OCI-LY3 (cell line): ENCODE results near the gene GCC1.
A peak's percentile ranks its signal among the peaks of the same experiment; 100 is the strongest.

Source experiments
- H2AFZ ChIP-seq: fragments of 200-600, 300-600 bp; shearing (Covaris generic); 2 replicates; pipeline ENCODE4 v1.6.0; 2014; ENCODE audit warnings: antibody characterized with exemption, low read depth, low read length
- H3K27ac ChIP-seq: fragments of 200-600, 300-600 bp; sonication (generic); 2 replicates; pipeline ENCODE4 v1.5.1; 2014; ENCODE audit warnings: mild to moderate bottlenecking, low read length, moderate library complexity, mixed read lengths
- H3K27me3 ChIP-seq: fragments of 200-600, 300-600 bp; sonication (generic); 2 replicates; pipeline ENCODE4 v1.6.1; 2014; ENCODE audit warnings: low read depth, low read length, mixed read lengths
- H3K36me3 ChIP-seq: fragments of 200-600, 300-600 bp; sonication (generic); replicated peaks from 2 replicates; pipeline ENCODE3; 2014; ENCODE audit warnings: low read depth, low read length, mixed read lengths
- H3K4me1 ChIP-seq: fragments of 300-600, 200-600 bp; sonication (generic); 2 replicates; pipeline ENCODE4 v1.6.1; 2014; ENCODE audit warnings: low read length, mixed read lengths
- H3K4me2 ChIP-seq: fragments of 200-600, 300-600 bp; sonication (generic); 2 replicates; pipeline ENCODE4 v1.6.1; 2014; ENCODE audit warnings: low read length, mixed read lengths
- H3K4me3 ChIP-seq: fragments of 300-600, 200-600 bp; sonication (generic); 2 replicates; pipeline ENCODE4 v1.5.1; 2014; ENCODE audit warnings: antibody characterized with exemption, mild to moderate bottlenecking, low read length, moderate library complexity
- H3K79me2 ChIP-seq: fragments of 300-600, 200-600 bp; shearing (Covaris generic); 2 replicates; pipeline ENCODE4 v1.6.1; 2014; ENCODE audit warnings: mild to moderate bottlenecking, low read length, mixed read lengths
- H3K9ac ChIP-seq: fragments of 300-600, 200-600 bp; shearing (Covaris generic); 2 replicates; pipeline ENCODE4 v1.6.0; 2014; ENCODE audit warnings: mild to moderate bottlenecking, low read length, moderate library complexity
- H3K9me3 ChIP-seq: fragments of 200-600, 300-600 bp; shearing (Covaris generic); 2 replicates; pipeline ENCODE4 v1.6.1; 2014; ENCODE audit warnings: low read length, mixed read lengths; ENCODE audit not compliant: insufficient read depth
- H4K20me1 ChIP-seq: fragments of 200-600, 300-600 bp; sonication (generic); 2 replicates; pipeline ENCODE4 v1.6.1; 2016; ENCODE audit warnings: low read length, mixed read lengths; ENCODE audit not compliant: insufficient read depth
- EZH2phosphoT487 ChIP-seq: fragments of 200-600 bp; shearing (Covaris generic); IDR thresholded peaks from 2 replicates; pipeline ENCODE4 v1.6.1; 2018; ENCODE audit warnings: antibody characterized with exemption, mixed run types, low read depth
- TF ChIP-seq, protein P1 (sequence below): fragments of 200-600, 300-600 bp; sonication (generic); IDR thresholded peaks from 2 replicates; pipeline ENCODE4 v1.5.1; 2014; ENCODE audit warnings: antibody characterized with exemption, low read length, low read depth

The GCC1 gene, protein sequence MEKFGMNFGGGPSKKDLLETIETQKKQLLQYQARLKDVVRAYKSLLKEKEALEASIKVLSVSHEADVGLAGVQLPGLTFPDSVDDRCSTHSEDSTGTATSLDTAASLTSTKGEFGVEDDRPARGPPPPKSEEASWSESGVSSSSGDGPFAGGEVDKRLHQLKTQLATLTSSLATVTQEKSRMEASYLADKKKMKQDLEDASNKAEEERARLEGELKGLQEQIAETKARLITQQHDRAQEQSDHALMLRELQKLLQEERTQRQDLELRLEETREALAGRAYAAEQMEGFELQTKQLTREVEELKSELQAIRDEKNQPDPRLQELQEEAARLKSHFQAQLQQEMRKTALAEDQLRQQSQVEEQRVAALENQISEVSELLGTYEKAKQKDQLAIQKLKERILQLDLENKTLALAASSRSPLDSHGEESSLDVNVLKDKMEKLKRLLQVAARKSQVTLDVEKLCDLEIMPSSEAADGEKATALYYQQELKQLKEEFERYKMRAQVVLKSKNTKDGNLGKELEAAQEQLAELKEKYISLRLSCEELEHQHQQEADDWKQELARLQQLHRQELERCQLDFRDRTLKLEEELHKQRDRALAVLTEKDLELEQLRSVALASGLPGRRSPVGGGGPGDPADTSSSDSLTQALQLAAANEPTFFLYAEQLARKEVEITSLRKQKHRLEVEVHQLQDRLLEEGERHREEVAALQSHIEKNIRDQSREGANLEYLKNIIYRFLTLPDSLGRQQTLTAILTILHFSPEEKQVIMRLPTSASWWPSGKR

DNA sequence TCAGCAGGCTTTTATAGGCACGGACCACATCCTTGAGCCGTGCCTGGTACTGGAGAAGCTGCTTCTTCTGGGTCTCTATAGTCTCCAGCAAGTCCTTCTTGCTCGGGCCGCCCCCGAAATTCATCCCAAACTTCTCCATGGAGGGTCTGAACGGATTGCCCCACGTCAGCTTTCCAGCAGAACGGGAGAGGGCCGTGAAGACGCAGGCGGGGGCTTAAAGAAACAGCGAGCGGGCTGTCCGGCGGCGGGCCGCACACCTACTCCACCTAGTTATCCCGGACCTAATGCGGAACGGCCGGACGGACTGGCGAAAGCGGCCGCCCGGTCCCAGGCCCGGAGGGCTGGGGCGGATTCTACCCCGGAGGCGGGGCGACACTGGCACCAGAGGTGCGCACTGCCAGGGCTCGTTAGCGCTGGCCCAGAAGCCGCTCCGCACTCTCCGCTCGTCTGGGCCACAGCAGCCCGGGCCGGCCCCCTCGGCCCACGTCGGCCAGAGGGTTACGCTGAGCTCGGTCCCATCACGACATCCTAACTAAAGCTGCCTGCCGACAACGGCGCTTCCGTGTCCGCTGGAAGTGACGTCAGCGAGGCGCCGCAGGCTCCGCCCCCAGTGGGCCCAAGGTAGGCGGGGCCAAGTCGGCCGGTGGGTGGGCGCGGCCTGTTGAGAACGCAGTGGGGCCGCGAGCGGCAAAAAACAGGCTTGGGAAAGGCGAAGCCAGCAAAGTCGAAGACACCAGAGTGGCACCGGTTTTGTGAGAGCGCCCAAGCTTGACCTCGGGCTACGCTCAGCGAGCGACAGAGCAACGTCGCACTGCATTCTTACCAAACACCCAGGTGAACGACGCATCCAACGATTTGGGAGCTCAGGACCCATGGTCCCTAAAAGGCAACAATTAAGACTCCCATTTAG lies at the start of gene GCC1:
GCC1 (minus strand) TSS at position 553 of the 910 bp plus-strand sequence; CDS start at position 139, 414 bp downstream.
- TF ChIP-seq EZH2phosphoT487 = no peak
- TF ChIP-seq, protein P1, sequence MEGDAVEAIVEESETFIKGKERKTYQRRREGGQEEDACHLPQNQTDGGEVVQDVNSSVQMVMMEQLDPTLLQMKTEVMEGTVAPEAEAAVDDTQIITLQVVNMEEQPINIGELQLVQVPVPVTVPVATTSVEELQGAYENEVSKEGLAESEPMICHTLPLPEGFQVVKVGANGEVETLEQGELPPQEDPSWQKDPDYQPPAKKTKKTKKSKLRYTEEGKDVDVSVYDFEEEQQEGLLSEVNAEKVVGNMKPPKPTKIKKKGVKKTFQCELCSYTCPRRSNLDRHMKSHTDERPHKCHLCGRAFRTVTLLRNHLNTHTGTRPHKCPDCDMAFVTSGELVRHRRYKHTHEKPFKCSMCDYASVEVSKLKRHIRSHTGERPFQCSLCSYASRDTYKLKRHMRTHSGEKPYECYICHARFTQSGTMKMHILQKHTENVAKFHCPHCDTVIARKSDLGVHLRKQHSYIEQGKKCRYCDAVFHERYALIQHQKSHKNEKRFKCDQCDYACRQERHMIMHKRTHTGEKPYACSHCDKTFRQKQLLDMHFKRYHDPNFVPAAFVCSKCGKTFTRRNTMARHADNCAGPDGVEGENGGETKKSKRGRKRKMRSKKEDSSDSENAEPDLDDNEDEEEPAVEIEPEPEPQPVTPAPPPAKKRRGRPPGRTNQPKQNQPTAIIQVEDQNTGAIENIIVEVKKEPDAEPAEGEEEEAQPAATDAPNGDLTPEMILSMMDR = no peak
- Histone ChIP-seq H3K4me2 (peak within 1 kb of the TSS; percentile 72), H3K4me3 (peak within 1 kb of the TSS; percentile 88), H3K4me1 (peaks cover 22% of the 10 kb centered on the region), H3K9me3 (no peaks in the 10 kb centered on the region), H3K9ac (peak within 1 kb of the TSS; percentile 68), H2AFZ (peak within 1 kb of the TSS; percentile 73; the same call in 1 of the 2 replicates), H3K79me2 (peaks cover 36% of the 10 kb centered on the region), H3K27ac (no peak within 1 kb of the TSS), H3K27me3 (no peaks in the 10 kb centered on the region), H3K36me3 (peaks cover 23% of the 10 kb centered on the region), H4K20me1 (0 out of 2 replicates have a peak, but pooled peaks cover 8% of the 10 kb centered on the region)

DNA sequence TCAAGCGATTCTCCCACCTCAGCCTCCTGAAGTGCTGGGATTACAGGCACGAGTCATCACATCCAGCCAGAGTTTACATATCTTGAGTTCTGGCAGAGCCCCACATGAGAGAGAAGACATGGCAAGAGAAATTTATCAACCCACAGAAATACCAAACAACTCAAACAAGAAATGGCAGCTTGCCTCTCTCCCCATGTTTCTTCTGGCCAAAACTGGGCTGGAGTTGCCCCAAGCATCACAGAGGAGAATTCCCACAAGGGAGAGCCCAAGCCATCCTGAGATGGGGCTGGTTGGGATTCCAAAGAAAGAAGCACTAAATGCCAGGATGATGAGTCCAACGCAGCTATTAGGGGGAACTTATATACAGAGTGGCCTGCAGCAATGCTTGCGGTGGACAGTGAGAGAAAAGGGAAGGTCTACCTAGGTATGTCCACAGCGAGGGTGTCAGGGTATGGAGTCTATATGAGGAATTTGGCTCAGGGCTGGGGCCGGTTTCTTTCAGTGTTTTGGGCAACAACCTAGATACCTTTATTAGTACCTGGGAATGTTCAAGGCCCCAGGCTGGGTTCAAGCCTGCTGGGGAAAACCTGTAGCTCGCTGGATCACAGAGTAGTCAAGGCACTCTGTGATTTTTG lies 47.0 kb upstream of the GCC1 start:
- H3K27ac ChIP-seq = no peak overlapping the region
- no peak for TF ChIP-seq EZH2phosphoT487
- TF ChIP-seq, protein P1 = no peak
- no peak overlapping the region for H3K9ac ChIP-seq
- no peak overlapping the region for H3K4me2 ChIP-seq
- no peak overlapping the region for H3K4me3 ChIP-seq
- no peaks in the 10 kb centered on the region for H3K9me3 ChIP-seq
- no peaks in the 10 kb centered on the region for H3K27me3 ChIP-seq
- no peaks in the 10 kb centered on the region for H4K20me1 ChIP-seq
- H3K79me2 ChIP-seq = no peaks in the 10 kb centered on the region
- no peak overlapping the region for H2AFZ ChIP-seq
- H3K4me1 ChIP-seq = no peaks in the 10 kb centered on the region
- no peaks in the 10 kb centered on the region for H3K36me3 ChIP-seq

DNA sequence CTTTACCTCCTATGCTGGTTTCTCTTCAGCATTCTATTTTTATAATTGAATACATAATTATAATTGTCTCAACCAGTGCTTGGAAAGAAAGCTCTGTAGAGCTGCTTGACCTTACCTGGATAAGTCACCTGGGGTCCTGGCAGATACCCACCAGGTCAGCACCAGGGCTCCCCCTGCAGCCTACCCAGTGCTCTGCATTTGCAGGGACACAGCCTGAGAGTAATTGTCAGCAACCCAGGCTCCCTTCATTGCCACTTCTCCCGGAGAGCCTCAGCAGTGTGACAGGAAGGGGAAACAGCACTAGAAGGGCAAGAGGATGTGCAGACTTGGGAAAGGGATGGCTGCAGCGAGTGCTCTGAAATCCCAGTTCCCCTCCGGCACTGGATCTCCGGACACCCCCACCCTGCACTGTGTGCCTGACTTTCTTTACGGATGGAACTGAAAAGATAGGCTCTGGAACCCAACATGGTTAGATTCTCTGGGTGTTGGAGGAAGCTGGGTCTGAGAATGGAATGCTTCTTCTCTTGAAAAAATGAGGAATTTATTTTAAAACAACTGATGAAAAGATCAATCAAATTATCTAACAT lies 44.0 kb upstream of the GCC1 start:
- no peaks in the 10 kb centered on the region for H3K9me3 ChIP-seq
- H4K20me1 ChIP-seq = no peaks in the 10 kb centered on the region
- peak overlapping the region; percentile 81; the same call in 1 of the 2 replicates for H2AFZ ChIP-seq
- no peaks in the 10 kb centered on the region for H3K36me3 ChIP-seq
- H3K4me1 ChIP-seq = no peaks in the 10 kb centered on the region
- no peak for TF ChIP-seq EZH2phosphoT487
- TF ChIP-seq, protein P1 = peak; percentile 57
- H3K27me3 ChIP-seq = peaks cover 5% of the 10 kb centered on the region; the same call in 1 of the 2 replicates
- H3K9ac ChIP-seq = no peak overlapping the region
- no peak overlapping the region for H3K27ac ChIP-seq
- H3K4me2 ChIP-seq = peak overlapping the region; percentile 52
- peak overlapping the region; percentile 43 for H3K4me3 ChIP-seq
- H3K79me2 ChIP-seq = no peaks in the 10 kb centered on the region
